Upper lobe of left lung (tissue), 4 donors: Measurements from ENCODE around the gene PARG.

ENCODE experiments used
- EP300 ChIP-seq, 4 donors: sonication (generic); formaldehyde crosslinking; IDR thresholded peaks; one replicate each; pipeline ENCODE4 v1.5.1; 2017; ENCODE audit warnings: antibody characterized with exemption in 4 of 4, control low read depth in 2 of 4
- POLR2A ChIP-seq, 4 donors: fragments of 450-650 bp; IDR thresholded peaks; one replicate each; pipeline ENCODE4 v1.5.1; 2016 to 2017; ENCODE audit warnings: antibody characterized with exemption in 4 of 4, mild to moderate bottlenecking in 2 of 4
- POLR2AphosphoS5 ChIP-seq, 2 donors: sonication (generic); formaldehyde crosslinking; IDR thresholded peaks; one replicate each; pipeline ENCODE4 v1.5.1; 2017; ENCODE audit warnings: antibody characterized with exemption in 2 of 2
- TF ChIP-seq, protein P1 (sequence below), 6 experiments: fragments of 450-650 bp in 4 of 6; fragments of 200-600 bp in 2 of 6; sonication (generic) in 2 of 6; IDR thresholded peaks; one replicate each; pipeline ENCODE4 v1.5.1; 2016 to 2019; ENCODE audit warnings: antibody characterized with exemption in 6 of 6

DNA sequence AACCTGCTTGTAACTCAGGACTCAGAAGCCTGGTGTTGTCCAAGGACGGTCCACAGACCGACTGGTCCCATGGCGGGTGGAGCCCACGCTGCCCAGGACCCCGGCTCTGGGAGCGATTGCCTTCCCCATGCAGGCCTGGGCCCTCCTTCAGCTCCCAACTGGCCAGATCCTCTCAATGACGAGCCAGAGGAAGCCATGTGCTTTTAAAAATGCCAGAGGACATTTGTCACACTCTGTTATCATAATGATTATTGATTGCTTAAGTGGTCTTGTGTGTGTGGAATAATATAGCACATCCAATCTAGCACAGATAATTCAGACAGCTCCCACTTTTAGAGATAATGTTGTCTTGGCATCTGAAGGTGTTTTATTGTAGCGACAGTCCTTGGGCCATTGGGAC, 157.1 kb downstream of the PARG start:
- TF ChIP-seq, protein P1, sequence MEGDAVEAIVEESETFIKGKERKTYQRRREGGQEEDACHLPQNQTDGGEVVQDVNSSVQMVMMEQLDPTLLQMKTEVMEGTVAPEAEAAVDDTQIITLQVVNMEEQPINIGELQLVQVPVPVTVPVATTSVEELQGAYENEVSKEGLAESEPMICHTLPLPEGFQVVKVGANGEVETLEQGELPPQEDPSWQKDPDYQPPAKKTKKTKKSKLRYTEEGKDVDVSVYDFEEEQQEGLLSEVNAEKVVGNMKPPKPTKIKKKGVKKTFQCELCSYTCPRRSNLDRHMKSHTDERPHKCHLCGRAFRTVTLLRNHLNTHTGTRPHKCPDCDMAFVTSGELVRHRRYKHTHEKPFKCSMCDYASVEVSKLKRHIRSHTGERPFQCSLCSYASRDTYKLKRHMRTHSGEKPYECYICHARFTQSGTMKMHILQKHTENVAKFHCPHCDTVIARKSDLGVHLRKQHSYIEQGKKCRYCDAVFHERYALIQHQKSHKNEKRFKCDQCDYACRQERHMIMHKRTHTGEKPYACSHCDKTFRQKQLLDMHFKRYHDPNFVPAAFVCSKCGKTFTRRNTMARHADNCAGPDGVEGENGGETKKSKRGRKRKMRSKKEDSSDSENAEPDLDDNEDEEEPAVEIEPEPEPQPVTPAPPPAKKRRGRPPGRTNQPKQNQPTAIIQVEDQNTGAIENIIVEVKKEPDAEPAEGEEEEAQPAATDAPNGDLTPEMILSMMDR (IDR thresholded peaks at IDR 0.05): no peak
- TF ChIP-seq POLR2A (IDR thresholded peaks at IDR 0.05) (no peak), POLR2AphosphoS5 (IDR thresholded peaks at IDR 0.05) (no peak), EP300 (IDR thresholded peaks at IDR 0.05) (no peak)
